Peyer's patch (tissue), 4 donors: Measurements from ENCODE around the gene CHEK2. TPM values are rescaled to one million over a fixed set of nuclear protein-coding genes. Genes with fewer than 3 reads are reported as not detected.
"Not testable (repeated sequence)": the region's sequence is repeated elsewhere in the genome, so short reads cannot be mapped to it uniquely, and the experiment has no call there.

Experiments
- DNase-seq, 3 donors: peaks; one replicate each; pipeline ENCODE4 v3.0.0-alpha.2; 2017 to 2019
- H3K27ac ChIP-seq, 4 donors: fragments of 200-600 bp; sonication (generic); one replicate each; pipeline ENCODE4 v1.5.1; 2016 to 2019
- H3K27me3 ChIP-seq, 2 donors: fragments of 200-600 bp; sonication (generic); one replicate each; pipeline ENCODE4 v1.5.1; 2019
- H3K36me3 ChIP-seq, 3 donors: fragments of 200-600 bp; sonication (generic); one replicate each; pipeline ENCODE4 v1.5.1; 2016 to 2019
- H3K4me1 ChIP-seq, 4 donors: fragments of 200-600 bp; sonication (generic); one replicate each; pipeline ENCODE4 v1.5.1; 2016 to 2019
- H3K4me3 ChIP-seq, 4 donors: fragments of 200-600 bp; sonication (generic); 1 replicate in 3 of 4; 2 replicates in 1 of 4; pipeline ENCODE4 v1.5.1; 2016 to 2019; ENCODE audit warnings: mild to moderate bottlenecking in 1 of 4
- H3K9me3 ChIP-seq, 4 donors: fragments of 200-600 bp; sonication (generic); one replicate each; pipeline ENCODE4 v1.5.1; 2016 to 2019; ENCODE audit warnings: mild to moderate bottlenecking in 1 of 4
- CTCF ChIP-seq, 6 experiments: fragments of 450-650 bp in 4 of 6; fragments of 200-600 bp in 2 of 6; sonication (generic) in 1 of 6; IDR thresholded peaks; one replicate each; pipeline ENCODE4 v1.5.1; 2017 to 2019; ENCODE audit warnings: antibody characterized with exemption in 6 of 6, mild to moderate bottlenecking in 3 of 6, moderate library complexity in 1 of 6
- POLR2A ChIP-seq, 2 donors: fragments of 450-650 bp; IDR thresholded peaks; one replicate each; pipeline ENCODE4 v1.5.1; 2017; ENCODE audit warnings: antibody characterized with exemption in 2 of 2, mild to moderate bottlenecking in 2 of 2, moderate library complexity in 2 of 2
- total RNA-seq, 4 donors: library from RNA; depleted of rRNA; stranded (reverse); fragments of >200 nt; gene quantifications; one replicate each; pipeline ENCODE4 v1.1.0, GENCODE V29; 2016

The CHEK2 gene
- total RNA-seq, 4 donors from 2014 or later = 8.7 to 24.2 (median 14.2) TPM

- DNase-seq = no peak
- Histone ChIP-seq H3K27me3 (no peaks in the 10 kb centered on the region), H3K9me3 (no peaks in the 10 kb centered on the region), H3K36me3 (no peaks in the 10 kb centered on the region), H3K4me3 (no peak overlapping the region), H3K27ac (no peak overlapping the region), H3K4me1 (peaks cover 0 to 11% (median 2%) of the 10 kb centered on the region in 4 donors)
- no peak for TF ChIP-seq POLR2A (IDR thresholded peaks at IDR 0.05)
- no peak for TF ChIP-seq CTCF (IDR thresholded peaks at IDR 0.05)
These were observed 27.9 kb upstream of the CHEK2 start for GRCh38 chr22:28769394-28770085.

- Histone ChIP-seq H3K27ac (no peak overlapping the region), H3K27me3 (no peaks in the 10 kb centered on the region), H3K36me3 (no peaks in the 10 kb centered on the region), H3K4me3 (no peak overlapping the region), H3K4me1 (peaks cover 0 to 4% (median under 1%) of the 10 kb centered on the region in 4 donors), H3K9me3 (no peaks in the 10 kb centered on the region)
- TF ChIP-seq CTCF (IDR thresholded peaks at IDR 0.05) = no peak
- no peak for TF ChIP-seq POLR2A (IDR thresholded peaks at IDR 0.05)
- no peak for DNase-seq
These were observed 27.2 kb upstream of the CHEK2 start for GRCh38 chr22:28768701-28769393.

GRCh38 chr22:28766628-28767027 lies 25.0 kb upstream of the CHEK2 start:
- TF ChIP-seq CTCF (IDR thresholded peaks at IDR 0.05) (no peak), POLR2A (IDR thresholded peaks at IDR 0.05) (no peak)
- H3K4me3 ChIP-seq = no peak overlapping the region

GRCh38 chr22:28762000-28762399 lies 20.4 kb upstream of the CHEK2 start:
- not testable (repeated sequence) for DNase-seq, H3K27ac ChIP-seq, H3K4me1 ChIP-seq, H3K4me3 ChIP-seq, H3K27me3 ChIP-seq, H3K9me3 ChIP-seq, H3K36me3 ChIP-seq

More at GRCh38 chr22:28766628-28767027, 25.0 kb upstream of the CHEK2 start:
- no peaks in the 10 kb centered on the region for H3K36me3 ChIP-seq
- no peak overlapping the region for H3K27ac ChIP-seq
- DNase-seq = no peak
- no peaks in the 10 kb centered on the region for H3K4me1 ChIP-seq
- no peaks in the 10 kb centered on the region for H3K9me3 ChIP-seq
- H3K27me3 ChIP-seq = no peaks in the 10 kb centered on the region

GRCh38 chr22:28761449-28761755 lies 19.8 kb upstream of the CHEK2 start:
- Histone ChIP-seq H3K36me3 (no peaks in the 10 kb centered on the region), H3K4me1 (no peaks in the 10 kb centered on the region), H3K4me3 (no peak overlapping the region), H3K9me3 (no peaks in the 10 kb centered on the region), H3K27ac (no peak overlapping the region), H3K27me3 (no peaks in the 10 kb centered on the region)
- no peak for TF ChIP-seq CTCF (IDR thresholded peaks at IDR 0.05)
- TF ChIP-seq POLR2A (IDR thresholded peaks at IDR 0.05) = no peak
- DNase-seq = no peak

GRCh38 chr22:28759861-28760560 lies 18.4 kb upstream of the CHEK2 start:
- Histone ChIP-seq H3K4me3 (no peak overlapping the region), H3K36me3 (no peaks in the 10 kb centered on the region), H3K4me1 (no peaks in the 10 kb centered on the region), H3K27ac (peak overlapping the region in 2 of 4 donors; percentile 3 to 55), H3K9me3 (no peaks in the 10 kb centered on the region), H3K27me3 (no peaks in the 10 kb centered on the region)
- no peak for DNase-seq
- no peak for TF ChIP-seq POLR2A (IDR thresholded peaks at IDR 0.05)
- no peak for TF ChIP-seq CTCF (IDR thresholded peaks at IDR 0.05)

GRCh38 chr22:28754512-28754911 lies 12.9 kb upstream of the CHEK2 start:
- H3K4me1 ChIP-seq, H3K4me3 ChIP-seq, H3K36me3 ChIP-seq, H3K9me3 ChIP-seq, DNase-seq, H3K27me3 ChIP-seq, H3K27ac ChIP-seq: not testable (repeated sequence)
